HTERT RPE-1 (cell line): Measurements from ENCODE around the gene C9orf85.

Experiments
- in situ Hi-C: fragments of 300-500 bp; cut with MboI; formaldehyde crosslinking; loops from 4 replicates; pipeline ENCODE4 v1.14.3; 2020; ENCODE audit warnings: low sequenced_read_pairs

Gene C9orf85

GRCh38 chr9:71901695-71902597 lies 9.5 kb upstream of the C9orf85 start:
- in situ Hi-C loops: no loop called here

- in situ Hi-C loops: no loop called here
These were observed 7.4 kb upstream of the C9orf85 start for GRCh38 chr9:71904076-71904475.

GRCh38 chr9:71908825-71909224 lies 2.6 kb upstream of the C9orf85 start:
- in situ Hi-C loops: no loop called here

- in situ Hi-C loops: no loop called here
These were observed 1.4 kb upstream of the C9orf85 start for GRCh38 chr9:71909887-71910649.

- in situ Hi-C loops: no loop called here
These were observed 784 bp upstream of the C9orf85 start for GRCh38 chr9:71910650-71911060.

- in situ Hi-C loops: no loop called here
These were observed 483 bp downstream of the C9orf85 start for GRCh38 chr9:71911908-71912335.

- in situ Hi-C loops: no loop called here
These were observed 4.1 kb downstream of the C9orf85 start for GRCh38 chr9:71915495-71915894.

GRCh38 chr9:71916834-71917534 lies 5.5 kb downstream of the C9orf85 start:
- in situ Hi-C loops: no loop called here

- in situ Hi-C loops: no loop called here
These were observed 7.0 kb downstream of the C9orf85 start for GRCh38 chr9:71918419-71918818.

GRCh38 chr9:71920456-71921189 lies 9.2 kb downstream of the C9orf85 start:
- in situ Hi-C loops: no loop called here

GRCh38 chr9:71921190-71921814 lies 9.9 kb downstream of the C9orf85 start:
- in situ Hi-C loops: no loop called here

- in situ Hi-C loops: no loop called here
These were observed 13.1 kb downstream of the C9orf85 start for GRCh38 chr9:71924576-71924975.

GRCh38 chr9:71925834-71926233 lies 14.4 kb downstream of the C9orf85 start:
- in situ Hi-C loops: no loop called here

- in situ Hi-C loops: no loop called here
These were observed 16.9 kb downstream of the C9orf85 start for GRCh38 chr9:71928376-71928775.

- in situ Hi-C loops: no loop called here
These were observed 17.4 kb downstream of the C9orf85 start for GRCh38 chr9:71928806-71929205.

- in situ Hi-C loops: no loop called here
These were observed 17.8 kb downstream of the C9orf85 start for GRCh38 chr9:71929223-71929622.

- in situ Hi-C loops: no loop called here
These were observed 18.5 kb downstream of the C9orf85 start for GRCh38 chr9:71929791-71930440.

GRCh38 chr9:71931166-71931565 lies 19.7 kb downstream of the C9orf85 start:
- in situ Hi-C loops: no loop called here

GRCh38 chr9:71936066-71936465 lies 24.6 kb downstream of the C9orf85 start:
- in situ Hi-C loops: no loop called here
